GM19025 (cell line): ENCODE measurements around the gene NOSIP.

Source experiments
- ATAC-seq: cut with Tn5 transposase; IDR thresholded peaks from one replicate; pipeline ENCODE4 v1.9.1; 2021; ENCODE audit warnings: mild to moderate bottlenecking, low read depth, moderate library complexity; ENCODE audit not compliant: unreplicated experiment

The NOSIP gene

GRCh38 chr19:49552749-49553148, 27.6 kb downstream of the NOSIP start:
- ATAC-seq: no peak

- ATAC-seq: no peak
These were observed 28.8 kb downstream of the NOSIP start for GRCh38 chr19:49551531-49551930.

GRCh38 chr19:49549045-49549444, 31.3 kb downstream of the NOSIP start:
- ATAC-seq: no peak

- ATAC-seq: no peak
These were observed 33.4 kb downstream of the NOSIP start for GRCh38 chr19:49546825-49547565.

GRCh38 chr19:49544154-49544553, 36.2 kb downstream of the NOSIP start:
- no peak for ATAC-seq

GRCh38 chr19:49543032-49543431, 37.3 kb downstream of the NOSIP start:
- ATAC-seq: no peak

- ATAC-seq: no peak
These were observed 37.9 kb downstream of the NOSIP start for GRCh38 chr19:49542446-49542845.

- ATAC-seq: no peak
These were observed 38.4 kb downstream of the NOSIP start for GRCh38 chr19:49541914-49542313.

- ATAC-seq: no peak
These were observed 41.0 kb downstream of the NOSIP start for GRCh38 chr19:49539192-49539952.

GRCh38 chr19:49538643-49539042, 41.7 kb downstream of the NOSIP start:
- ATAC-seq: no peak

- ATAC-seq: no peak
These were observed 43.4 kb downstream of the NOSIP start for GRCh38 chr19:49536921-49537462.

GRCh38 chr19:49534632-49535385, 45.5 kb downstream of the NOSIP start:
- no peak for ATAC-seq

GRCh38 chr19:49533551-49534488, 46.5 kb downstream of the NOSIP start:
- peak; percentile 75 for ATAC-seq

GRCh38 chr19:49530708-49531107, 49.6 kb downstream of the NOSIP start:
- ATAC-seq: no peak

GRCh38 chr19:49528211-49528771, 52.1 kb downstream of the NOSIP start:
- ATAC-seq: no peak

GRCh38 chr19:49524812-49525455, 55.4 kb downstream of the NOSIP start:
- ATAC-seq: no peak

GRCh38 chr19:49520705-49521319, 59.5 kb downstream of the NOSIP start:
- ATAC-seq: no peak

GRCh38 chr19:49518033-49518432, 62.3 kb downstream of the NOSIP start:
- no peak for ATAC-seq

GRCh38 chr19:49515767-49516166, 64.6 kb downstream of the NOSIP start:
- no peak for ATAC-seq
